Activated effector memory CD4-positive, alpha-beta T cell treated with Interleukin-2 at 50 U/mL for 16 hours (primary cell): Measurements from ENCODE around the gene GDF9.

Experiments
- DNase-seq: peaks from one replicate; pipeline ENCODE4 v3.0.0-alpha.2; 2020

The GDF9 gene

GRCh38 chr5:132816083-132816482, 50.2 kb downstream of the GDF9 start:
- DNase-seq: no peak

- DNase-seq: no peak
These were observed 50.8 kb downstream of the GDF9 start for GRCh38 chr5:132815454-132815853.

DNA sequence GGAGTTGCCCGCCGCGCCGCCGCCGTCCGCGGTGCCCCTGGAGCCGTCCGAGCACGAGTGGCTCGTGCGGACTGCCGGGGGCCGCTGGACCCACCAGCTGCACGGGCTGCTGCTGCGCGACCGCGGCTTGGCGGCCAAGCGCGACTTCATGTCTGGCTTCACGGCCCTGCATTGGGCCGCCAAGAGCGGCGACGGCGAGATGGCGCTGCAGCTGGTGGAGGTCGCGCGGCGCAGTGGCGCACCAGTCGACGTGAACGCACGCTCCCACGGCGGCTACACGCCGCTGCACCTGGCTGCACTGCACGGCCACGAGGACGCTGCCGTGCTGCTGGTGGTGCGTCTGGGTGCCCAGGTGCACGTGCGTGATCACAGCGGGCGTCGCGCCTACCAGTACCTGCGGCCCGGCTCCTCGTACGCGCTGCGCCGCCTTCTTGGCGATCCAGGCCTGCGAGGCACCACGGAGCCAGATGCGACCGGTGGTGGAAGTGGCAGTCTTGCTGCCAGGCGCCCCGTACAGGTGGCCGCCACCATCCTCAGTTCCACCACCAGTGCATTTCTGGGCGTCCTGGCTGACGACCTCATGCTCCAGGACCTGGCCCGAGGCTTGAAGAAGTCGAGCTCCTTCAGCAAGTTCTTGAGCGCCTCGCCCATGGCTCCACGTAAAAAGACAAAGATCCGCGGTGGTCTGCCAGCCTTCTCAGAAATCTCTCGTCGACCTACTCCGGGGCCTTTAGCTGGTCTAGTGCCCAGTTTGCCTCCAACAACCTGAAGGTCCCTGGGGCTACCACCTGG, 51.6 kb downstream of the GDF9 start:
- no peak for DNase-seq

DNA sequence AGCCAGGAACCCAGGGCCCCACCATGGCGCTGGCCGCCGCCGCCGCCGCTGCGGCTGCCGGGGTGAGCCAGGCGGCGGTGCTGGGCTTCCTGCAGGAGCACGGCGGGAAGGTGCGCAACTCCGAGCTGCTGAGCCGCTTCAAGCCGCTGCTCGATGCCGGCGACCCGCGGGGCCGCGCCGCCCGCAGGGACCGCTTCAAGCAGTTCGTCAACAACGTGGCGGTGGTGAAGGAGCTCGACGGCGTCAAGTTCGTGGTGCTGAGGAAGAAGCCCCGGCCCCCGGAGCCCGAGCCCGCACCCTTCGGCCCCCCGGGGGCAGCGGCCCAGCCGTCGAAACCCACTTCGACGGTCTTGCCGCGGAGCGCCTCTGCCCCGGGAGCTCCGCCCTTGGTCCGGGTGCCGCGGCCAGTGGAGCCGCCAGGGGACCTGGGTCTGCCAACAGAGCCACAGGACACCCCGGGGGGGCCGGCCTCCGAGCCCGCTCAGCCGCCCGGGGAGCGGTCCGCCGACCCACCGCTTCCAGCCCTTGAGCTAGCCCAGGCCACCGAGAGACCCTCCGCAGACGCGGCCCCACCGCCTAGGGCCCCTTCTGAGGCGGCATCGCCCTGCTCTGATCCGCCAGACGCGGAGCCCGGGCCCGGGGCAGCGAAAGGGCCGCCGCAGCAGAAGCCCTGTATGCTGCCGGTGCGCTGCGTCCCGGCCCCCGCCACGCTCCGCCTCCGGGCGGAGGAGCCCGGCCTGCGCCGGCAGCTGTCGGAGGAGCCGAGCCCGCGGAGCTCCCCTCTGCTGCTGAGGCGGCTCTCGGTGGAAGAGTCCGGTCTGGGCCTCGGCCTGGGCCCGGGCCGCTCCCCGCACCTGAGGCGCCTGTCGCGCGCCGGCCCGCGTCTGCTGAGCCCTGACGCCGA, 52.4 kb downstream of the GDF9 start:
- no peak for DNase-seq

DNA sequence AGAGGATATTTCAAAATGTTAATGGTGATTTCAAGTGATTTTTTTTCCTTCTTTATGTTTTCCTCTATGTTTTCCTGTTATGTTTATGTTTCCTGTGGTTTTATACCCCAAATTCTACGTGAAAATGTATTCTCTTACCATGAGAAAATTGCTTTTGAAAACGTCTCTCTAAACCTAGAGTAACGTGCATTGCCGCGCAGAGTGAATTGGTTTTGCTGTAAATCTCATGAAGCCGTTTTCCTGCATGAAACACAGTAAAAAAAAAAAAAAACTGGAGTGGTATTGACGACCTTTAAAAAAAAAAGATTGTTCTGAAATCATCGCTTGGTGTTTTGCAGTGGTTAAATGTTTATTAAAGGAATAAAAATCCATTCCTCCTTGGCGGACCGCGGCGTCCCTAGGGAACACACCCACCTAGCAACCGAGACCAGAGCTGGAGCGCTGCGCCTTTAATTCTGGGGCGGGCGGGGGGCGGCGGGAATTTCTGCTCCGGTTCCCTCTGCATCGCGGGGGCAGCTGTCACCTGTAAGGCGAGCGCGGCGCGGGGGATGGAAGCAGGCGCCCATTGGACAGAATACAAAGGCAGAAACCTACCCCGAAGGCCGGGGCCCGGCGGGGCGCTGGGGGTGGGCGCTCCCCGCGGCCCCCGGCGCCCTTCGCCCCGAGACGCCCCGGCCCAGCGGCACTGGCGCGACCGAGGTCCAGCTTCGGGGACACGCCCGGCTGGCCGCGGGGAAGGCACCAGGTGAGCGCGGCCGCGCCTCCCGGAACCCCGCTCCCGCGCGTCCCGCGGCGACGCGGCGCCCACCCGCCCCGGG, 53.3 kb downstream of the GDF9 start, which contains the start of gene SOWAHA:
Gene SOWAHA (plus strand): TSS at position 522 of the 818 bp plus-strand sequence. CDS start 320 bp downstream, outside the sequence.
- DNase-seq: no peak

DNA sequence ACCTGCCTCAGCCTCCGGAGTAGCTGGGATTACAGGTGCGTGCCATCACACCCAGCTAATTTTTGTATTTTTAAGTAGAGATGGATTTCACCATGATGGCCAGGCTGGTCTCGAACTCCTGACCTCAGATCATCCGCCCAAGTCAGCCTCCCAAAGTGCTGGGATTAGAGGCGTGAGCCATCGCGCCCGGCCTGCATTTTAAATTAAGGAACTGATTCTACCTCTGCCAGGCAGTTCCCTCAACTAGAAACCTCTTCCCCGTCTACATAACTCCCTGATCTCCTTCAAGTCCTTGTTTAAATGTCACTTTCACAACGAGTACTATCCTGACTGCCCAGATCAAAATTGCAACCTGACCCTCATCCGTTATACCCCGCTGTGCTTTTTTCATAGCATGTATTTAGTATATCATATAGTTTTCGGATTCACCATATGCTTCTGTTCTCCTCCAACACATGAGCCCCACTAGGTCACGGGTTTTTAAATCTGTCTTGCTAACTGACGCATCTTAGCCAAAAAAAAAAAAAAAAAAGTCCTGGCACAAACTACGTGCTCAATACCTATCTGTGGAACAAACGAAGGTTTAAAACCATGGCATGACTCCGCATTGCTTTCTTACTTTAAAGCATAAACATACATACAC, 54.0 kb downstream of the GDF9 start:
- DNase-seq: no peak
